NCI-H146 treated with DMSO at 0.1 percent for 48 hours (cell line): Measurements from ENCODE around the gene RBBP6.

Source experiments
- DNase-seq: peaks from one replicate; lab custom pipeline; 2025; ENCODE audit not compliant: unreplicated experiment; lab: John Stamatoyannopoulos, UW

The RBBP6 gene

DNA sequence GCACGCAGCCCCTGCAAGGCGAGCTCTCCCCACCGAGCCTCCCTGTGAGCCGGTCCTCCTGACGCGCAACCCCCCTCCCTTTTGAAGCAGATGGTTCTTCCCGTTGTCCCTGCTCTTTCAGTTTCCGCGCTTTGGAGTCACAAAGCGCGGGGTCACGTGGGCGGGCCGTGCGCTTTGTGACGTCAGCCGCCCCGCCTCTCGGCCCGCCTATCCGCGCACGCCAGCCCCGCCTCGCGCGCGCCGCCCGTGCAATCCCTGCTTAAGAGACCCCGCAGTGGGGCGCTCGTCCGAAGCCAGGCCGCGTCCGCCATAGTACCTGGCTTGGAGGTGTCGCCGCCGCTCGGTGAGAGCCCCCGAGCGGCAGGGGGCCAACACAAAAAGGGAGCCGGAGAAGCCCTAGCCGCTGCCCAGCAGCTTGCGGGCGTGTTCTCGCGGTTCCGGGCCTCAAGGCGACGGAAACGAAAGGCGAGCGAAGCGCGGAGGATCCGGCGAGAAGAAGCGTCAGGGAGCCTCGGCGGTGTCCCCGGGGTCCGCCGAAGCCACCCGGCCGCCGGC, at the start of gene RBBP6:
RBBP6 (plus strand) TSS at position 272 of the 555 bp plus-strand sequence. CDS start 1,061 bp downstream, outside the sequence.
- DNase-seq: peak; percentile 95

DNA sequence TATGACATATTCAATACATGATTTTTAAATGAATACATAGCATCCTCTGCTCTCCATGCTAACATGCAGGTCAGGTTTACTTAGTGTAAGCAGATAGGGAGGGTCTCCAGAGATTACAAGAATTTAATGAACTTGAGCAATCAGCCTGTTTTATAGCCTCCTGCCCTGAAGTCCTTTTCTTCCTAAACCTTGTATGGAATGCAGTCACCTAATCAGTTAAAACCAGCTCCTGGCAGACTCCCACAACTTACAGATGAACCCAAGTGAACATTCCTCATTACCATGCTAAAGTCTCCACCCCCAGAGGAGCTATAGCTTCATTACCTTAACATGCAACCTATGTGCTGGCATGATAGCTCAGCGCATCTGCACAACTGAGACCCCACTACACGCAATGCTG, 48.5 kb upstream of the RBBP6 start:
- no peak for DNase-seq

GRCh38 chr16:24491731-24492130, 47.6 kb upstream of the RBBP6 start:
- no peak for DNase-seq

DNA sequence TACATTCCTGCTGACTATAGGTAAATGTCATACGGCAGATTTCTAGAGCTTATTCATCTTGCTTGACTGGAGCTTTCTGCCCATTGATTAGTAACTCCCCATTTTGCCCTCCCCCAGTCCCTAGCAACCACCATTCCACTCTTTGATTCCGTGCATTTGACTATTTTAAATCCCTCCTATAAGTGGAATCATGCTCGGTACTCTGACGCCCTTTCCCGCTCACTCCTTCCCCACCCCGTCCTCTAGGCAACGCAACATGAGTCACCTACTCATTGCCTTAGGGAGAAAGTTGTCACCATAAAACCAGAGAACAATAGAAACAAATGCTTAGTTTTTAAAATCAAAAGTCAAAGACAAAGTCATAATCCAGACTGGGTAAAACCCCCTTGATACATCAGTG, 45.5 kb upstream of the RBBP6 start:
- peak; percentile 33 for DNase-seq

DNA sequence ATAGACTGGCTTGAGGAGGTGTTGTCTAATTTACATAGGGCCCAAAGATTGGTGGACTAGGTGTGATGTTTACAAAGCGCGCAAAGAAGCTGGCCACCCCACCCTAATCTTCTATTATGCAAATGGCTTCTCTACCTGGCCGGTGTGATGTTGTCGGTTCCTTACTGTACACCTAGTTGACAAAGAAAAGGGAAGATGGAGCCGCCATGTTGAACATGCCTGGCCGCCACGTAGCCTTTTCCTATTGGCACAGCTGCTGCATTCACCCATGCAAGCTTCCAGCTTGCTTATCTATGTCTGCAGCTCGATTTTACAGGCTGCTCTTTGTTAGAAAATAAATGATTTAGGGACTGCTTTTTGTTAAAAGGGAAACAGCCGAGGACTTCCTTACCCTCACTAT, 44.2 kb upstream of the RBBP6 start:
- DNase-seq: peak; percentile 82

GRCh38 chr16:24497440-24497839, 41.9 kb upstream of the RBBP6 start:
- no peak for DNase-seq

- DNase-seq: peak; percentile 34
Observed at GRCh38 chr16:24499193-24499814, 40.1 kb upstream of the RBBP6 start.

GRCh38 chr16:24504472-24505345, 34.7 kb upstream of the RBBP6 start:
- peak; percentile 71 for DNase-seq

DNA sequence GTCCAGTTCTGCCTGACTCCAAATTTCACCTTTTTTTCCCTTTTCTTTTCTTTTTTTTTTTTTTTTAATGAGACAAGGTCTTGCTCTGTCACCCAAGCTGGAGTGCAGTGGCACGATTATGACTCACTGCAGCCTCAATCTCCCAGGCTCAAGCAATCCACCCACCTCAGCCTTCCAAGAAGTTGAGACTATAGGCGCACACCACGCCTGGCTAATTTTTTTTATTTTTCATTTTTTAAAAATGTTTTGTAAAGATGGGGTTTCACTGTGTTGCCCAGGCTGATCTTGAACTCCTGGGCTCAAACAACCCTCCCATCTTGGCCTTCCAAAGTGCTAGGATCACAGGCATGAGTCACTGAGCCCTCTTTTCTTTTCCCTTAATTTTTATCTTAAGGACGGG, 33.4 kb upstream of the RBBP6 start:
- DNase-seq: no peak

DNA sequence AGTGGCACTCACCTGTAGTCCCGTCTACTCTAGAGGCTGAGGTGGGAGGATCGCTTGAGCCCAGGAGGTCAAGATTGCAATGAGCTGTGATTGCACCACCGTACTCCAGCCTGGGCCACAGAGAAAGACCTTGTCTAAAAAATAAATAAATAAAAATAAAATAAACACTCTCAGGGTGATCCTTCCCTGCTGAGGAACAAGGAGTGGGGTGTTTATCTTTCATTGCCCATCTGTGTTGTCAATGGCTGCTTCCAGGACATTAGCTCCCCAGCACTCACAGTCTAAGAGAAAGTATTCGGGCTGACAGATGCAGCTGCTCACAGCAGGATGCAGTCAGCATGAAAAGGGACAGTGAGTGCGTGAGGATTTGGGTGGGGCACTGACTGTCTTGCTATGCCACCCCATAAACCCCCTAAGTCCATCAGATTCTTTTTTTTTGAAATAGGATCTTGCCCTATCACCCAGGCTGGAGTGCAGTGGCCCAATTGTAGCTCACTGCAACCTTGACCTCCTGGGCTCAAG, 31.3 kb upstream of the RBBP6 start:
- DNase-seq: no peak

DNA sequence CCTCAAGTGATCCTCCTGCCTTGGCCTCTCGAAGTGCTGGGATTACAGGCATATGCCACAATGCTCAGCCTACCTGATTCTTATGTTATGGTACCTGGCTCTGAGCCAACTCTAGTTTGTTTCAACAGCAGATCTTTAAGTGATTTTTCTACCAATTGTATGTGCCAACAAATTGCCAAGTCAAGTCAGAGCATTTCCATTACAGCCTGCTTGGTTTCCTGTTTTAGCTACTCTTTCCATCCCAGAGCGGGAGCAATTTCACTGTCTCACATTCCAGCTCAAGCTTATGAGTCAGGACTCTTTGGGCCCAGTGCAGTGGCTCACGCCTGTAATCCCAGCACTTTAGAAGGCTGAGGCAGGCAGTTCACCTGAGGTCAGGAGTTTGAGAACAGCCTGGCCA, 30.8 kb upstream of the RBBP6 start:
- DNase-seq: no peak

DNA sequence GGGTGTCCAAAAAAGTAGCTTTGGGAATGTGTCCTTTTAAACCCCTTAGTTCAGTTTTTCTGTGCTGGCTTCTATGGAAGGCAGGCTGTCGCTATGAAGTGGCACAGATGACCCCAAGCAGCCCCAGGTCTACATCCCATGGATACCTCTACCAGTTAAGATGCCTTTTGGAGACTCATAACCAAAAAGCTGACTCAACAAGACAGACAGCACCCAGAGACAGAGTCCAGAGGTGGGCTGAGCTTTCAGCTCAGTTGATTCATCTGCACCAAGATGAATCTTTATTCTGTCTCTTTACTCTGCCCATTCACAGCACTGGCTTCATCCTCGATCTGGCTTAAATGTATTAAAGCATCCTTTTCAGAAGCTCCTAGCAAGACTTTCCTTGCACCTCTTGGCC, 29.8 kb upstream of the RBBP6 start:
- no peak for DNase-seq

DNA sequence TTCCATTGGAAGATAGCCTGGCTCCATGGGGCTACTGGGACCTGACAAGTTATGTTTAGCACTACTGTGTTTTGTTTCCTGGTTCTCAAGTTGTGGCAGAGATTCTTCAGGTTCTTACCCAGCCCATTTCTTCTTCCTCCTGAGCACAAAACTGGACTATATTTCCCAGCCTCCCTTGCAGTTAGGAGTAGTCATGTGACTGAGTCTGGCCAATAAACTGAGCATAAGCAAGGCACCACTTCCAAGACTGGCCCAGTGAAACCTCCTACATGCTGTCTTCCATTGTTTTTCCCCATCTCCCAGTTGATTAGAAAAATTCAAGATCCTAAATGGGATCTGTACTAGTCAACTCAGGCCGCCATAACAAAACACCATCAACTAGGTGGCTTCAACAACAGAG, 28.2 kb upstream of the RBBP6 start:
- DNase-seq: no peak

DNA sequence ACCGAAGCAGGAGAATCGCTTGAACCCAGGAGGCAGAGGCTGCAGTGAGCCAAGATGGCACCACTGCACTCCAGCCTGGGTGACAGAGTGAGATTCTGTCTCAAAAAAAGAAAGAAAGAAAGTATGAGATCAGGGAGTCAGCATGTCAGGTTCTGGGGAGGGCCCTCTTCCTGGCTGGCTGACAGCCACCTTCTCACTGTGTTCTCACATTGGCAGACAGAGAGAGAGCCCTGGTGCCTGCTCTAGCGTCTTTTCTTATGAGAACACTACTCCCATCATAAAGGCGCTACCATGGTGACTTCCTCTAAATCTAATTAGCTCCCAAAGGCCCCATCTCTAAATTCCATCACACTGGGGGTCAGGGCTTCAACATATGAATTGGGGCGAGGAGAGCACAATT, 27.6 kb upstream of the RBBP6 start:
- DNase-seq: no peak

- no peak for DNase-seq
Observed at GRCh38 chr16:24514096-24514495, 25.3 kb upstream of the RBBP6 start.

- no peak for DNase-seq
Observed at GRCh38 chr16:24515186-24515585, 24.2 kb upstream of the RBBP6 start.

DNA sequence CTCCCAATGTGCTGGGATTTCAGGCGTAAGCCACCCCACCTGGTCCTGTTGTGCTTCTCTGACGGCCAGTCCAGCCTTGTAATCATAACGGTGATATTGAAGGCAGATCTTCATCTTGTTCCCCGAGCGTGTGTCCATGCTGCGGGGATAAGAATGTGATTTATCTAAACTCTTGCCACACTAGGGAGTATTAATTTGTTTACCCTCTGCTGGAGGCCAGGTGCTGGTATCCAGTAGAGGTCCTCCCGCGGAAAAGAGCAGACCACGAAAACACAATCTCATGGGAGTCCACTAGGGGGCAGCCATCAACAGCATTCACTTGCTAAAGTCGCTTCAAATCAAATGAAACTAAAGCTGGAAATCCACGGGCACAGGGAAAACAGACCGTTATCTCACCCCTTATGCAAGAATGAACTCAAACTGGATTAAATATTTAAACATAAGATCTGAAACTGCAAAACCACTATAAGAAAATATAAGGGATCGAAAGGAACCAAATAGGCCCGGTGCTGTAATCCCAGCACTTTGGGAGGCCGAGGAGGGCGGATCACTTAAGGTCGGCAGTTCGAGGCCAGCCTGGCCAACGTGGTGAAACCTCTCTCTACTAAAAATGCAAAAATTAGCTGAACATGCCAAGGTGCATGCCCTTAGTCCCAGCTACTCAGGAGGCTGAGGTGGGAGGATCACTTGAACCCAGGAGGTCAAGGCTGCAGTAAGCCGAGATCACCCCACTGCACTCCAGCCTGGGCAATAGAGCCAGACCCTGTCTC, 22.3 kb upstream of the RBBP6 start:
- peak; percentile 80 for DNase-seq

GRCh38 chr16:24518498-24518897, 20.9 kb upstream of the RBBP6 start:
- DNase-seq: no peak

GRCh38 chr16:24520983-24521382, 18.4 kb upstream of the RBBP6 start:
- DNase-seq: no peak

DNA sequence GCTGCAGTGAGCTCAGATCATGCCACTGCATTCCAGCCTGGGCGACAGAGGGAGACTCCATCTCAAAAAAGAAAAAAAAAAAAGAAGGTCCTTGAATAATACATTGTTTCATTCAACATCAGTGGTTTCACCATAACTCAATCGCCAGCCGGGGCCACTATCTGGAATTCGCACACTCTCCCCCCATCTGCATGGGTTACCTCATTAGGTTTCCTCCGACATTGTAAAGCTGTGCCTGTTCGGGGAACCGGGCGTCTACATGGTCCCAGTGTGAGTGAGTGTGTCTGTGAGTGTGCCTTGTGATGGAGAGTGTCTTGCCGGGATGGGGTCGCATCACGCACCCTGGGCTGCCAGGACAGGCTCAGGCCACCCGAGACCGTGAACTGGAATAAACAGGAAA, 16.6 kb upstream of the RBBP6 start:
- no peak for DNase-seq

GRCh38 chr16:24523569-24523968, 15.8 kb upstream of the RBBP6 start:
- no peak for DNase-seq
